Epidermal melanocyte (primary cell): Measurements from ENCODE around the gene BRICD5.
A peak's percentile ranks its signal among the peaks of the same experiment; 100 is the strongest.
"Not testable (repeated sequence)": the region's sequence is repeated elsewhere in the genome, so short reads cannot be mapped to it uniquely, and the experiment has no call there.

Source experiments
- DNase-seq: peaks from one replicate; pipeline ENCODE4 v3.0.0; 2011; ENCODE audit warnings: low spot score; ENCODE audit not compliant: insufficient read length

Gene BRICD5

GRCh38 chr16:2210386-2211365 is at the start of gene BRICD5:
Gene BRICD5 (minus strand): TSS chr16:2210863. CDS start chr16:2210833, 30 bp downstream.
- no peak for DNase-seq

DNA sequence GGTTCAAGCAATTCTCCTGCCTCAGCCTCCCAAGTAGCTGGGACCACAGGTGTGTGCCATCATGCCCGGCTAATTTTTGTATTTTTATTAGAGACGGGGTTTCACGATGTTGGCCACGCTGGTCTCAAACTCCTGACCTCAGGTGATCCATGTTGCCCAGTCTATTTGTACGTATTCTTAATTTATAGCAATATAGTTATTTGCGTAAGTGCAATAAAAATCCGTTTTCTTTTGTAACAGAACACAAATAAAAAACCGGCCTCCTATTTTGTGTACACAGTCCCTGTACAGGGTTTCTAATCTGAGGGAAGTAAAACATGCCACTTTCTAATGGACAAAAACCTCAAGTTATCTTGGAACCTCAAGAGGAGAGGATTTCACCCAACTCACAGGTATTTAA is 49.6 kb upstream of the BRICD5 start:
- DNase-seq, result no peak

GRCh38 chr16:2258530-2258929 is 47.9 kb upstream of the BRICD5 start:
- DNase-seq, result not testable (repeated sequence)

DNA sequence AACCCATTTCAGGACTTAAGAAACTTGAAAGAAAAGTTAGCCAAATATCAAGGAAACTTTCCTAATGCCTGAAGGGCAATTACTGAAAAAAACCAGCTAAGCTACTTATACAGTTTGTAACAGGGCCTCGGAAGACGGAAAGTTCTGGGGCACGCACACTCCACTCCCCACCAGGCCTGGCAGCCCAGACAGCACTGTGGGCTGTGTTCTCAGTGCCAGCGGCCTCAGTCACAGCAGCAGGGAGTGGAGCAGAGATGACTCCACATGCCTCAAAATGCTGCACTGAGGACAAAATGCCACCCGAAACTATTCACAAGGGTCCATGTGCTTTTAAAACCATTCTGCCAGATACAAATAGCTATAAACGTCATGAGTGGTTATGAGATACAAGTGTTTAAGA is 47.1 kb upstream of the BRICD5 start:
- DNase-seq, result no peak

GRCh38 chr16:2256531-2257140 is 46.0 kb upstream of the BRICD5 start:
- DNase-seq, result no peak

DNA sequence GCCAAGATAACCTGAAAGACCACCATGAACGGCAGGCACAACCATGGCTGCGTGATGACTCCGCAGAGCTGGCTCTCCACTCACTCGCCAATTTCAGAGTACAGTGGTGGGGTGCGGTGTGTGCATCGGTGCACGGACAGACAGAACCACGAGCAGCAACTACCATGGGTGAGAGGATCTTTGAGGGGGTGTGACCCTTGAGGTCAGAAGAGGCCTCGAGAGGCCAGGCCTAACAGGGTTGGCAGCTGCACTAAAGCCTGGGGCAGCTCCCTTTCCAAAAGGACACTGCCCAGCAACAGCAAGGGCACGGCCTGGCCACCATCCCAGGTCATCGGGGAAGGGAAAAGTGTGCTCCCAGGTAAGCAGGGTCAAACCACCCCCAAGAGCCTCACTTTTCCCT is 42.6 kb upstream of the BRICD5 start:
- DNase-seq, result no peak

GRCh38 chr16:2252806-2253148 is 42.1 kb upstream of the BRICD5 start:
- no peak for DNase-seq

DNA sequence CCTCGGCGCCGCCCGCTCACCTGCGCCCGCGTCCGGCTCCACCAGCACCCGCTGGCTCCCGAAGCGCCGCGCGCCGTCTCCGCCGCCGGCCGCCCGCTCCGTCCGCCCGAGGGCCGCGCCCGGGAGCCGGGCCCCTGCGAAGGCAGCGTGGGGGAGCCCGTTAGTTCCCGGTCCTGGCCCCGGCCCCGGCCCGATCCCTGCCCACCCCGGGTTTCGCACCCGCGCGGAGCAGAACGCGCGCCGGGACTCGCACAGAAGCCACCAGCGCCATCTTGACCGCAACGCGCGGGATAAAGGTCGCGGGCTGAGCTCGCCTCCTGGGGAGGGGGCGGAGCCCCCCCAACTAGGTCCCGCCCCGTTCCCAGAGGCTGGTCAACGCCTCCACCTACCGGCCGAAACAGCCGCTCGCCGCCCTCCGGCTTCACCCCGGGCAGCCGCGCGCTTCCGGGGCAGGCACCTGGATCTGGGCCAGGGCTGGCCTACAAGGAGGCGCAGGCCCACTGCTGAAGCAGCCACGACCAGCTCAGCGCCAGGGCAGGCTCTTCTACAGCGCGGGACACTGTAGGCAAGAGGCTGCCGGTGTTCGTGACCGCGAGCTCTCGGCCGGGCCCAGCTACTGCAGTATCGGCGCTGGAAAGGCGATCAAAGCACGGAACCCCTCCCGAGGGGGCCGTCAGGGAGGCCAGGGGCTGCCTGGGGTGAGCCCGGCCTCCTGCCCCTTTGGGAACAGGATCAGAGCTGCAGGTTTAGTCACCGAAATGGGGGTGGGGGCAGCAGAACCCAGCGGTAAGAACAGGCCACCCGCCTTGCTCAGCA is 40.8 kb upstream of the BRICD5 start, which contains the start of gene ECI1:
TSS of gene ECI1 (minus strand) at position 292 of the 816 bp plus-strand sequence. CDS start at position 271, 21 bp downstream.
- peak; percentile 99 for DNase-seq

GRCh38 chr16:2250652-2251295 is 40.1 kb upstream of the BRICD5 start:
- no peak for DNase-seq

DNA sequence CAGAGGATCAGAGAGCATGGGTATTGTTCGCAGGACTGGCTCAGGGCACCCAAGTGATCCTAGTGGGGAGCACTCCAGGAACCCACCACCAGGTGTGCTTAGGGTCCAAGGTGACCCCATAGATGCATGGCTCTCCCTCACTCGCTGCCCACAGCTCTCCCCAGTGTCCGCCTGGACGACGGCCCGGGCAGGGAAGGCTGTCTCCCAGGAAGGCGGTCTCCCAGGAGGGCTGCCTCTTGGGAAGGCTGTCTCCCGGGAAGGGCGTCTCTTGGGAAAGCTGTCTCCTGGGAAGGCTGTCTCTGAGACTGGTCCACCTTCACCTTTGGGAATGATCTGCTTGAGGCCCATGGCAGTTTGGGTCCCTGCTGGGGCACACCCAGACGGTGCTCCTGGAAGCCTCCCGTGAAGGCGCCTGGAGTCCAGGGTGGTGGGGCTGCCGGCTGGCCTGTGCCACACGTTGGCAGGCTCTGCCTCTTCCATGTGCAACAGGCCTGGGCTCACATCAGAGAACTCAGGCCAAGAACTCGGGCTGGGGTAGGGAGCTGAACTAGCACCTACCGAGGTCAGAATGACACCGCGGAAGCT is 35.7 kb upstream of the BRICD5 start:
- DNase-seq, result peak; percentile 5

- peak; percentile 9 for DNase-seq
Observed at GRCh38 chr16:2244926-2245795, 34.5 kb upstream of the BRICD5 start.

- no peak for DNase-seq
Observed at GRCh38 chr16:2244301-2244700, 33.6 kb upstream of the BRICD5 start.

GRCh38 chr16:2243781-2244180 is 33.1 kb upstream of the BRICD5 start:
- DNase-seq, result peak; percentile 0

DNA sequence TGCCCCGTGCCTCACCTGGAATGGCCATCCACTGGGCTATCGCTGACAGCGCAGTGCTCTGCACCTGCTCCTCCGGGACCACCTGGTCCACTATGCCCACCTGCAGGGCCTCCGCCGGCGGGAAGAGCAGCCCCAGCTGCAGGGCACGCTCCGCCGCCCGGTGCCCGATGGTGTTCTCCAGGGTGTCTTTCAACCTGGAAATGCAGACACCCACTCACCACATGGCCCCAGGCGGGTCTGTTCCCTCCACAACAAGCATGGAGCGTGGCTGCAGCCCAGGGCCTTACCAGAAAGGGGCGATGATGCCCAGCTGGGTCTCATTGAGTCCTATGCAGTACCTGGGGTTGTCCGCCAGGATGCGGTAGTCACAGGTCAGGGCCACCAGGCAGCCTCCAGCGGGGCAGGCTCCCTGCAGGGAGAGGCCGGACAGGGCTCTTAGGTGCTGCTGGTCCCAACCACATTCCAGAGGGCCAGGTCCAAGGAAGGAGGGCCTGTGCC is 32.4 kb upstream of the BRICD5 start:
- peak; percentile 4 for DNase-seq

DNA sequence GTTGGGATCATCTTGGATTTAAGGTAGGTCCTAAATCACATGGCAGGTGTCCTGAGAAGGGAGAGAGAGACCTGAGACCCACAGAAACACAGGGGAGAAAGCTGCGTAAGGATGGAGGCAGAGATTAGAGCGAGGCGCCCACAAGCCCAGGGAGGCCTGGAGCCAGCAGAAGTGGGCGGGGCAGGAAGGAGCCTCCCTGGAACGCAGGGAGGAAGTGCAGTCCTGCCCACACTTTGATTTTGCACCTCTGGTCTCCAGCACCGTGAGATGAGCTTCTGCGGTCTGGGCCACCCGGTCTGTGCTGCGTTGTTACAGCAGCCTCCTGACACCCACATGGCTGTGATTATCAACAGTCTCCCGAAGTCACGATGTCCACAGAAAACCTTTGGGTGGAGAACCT is 31.9 kb upstream of the BRICD5 start:
- peak; percentile 11 for DNase-seq

DNA sequence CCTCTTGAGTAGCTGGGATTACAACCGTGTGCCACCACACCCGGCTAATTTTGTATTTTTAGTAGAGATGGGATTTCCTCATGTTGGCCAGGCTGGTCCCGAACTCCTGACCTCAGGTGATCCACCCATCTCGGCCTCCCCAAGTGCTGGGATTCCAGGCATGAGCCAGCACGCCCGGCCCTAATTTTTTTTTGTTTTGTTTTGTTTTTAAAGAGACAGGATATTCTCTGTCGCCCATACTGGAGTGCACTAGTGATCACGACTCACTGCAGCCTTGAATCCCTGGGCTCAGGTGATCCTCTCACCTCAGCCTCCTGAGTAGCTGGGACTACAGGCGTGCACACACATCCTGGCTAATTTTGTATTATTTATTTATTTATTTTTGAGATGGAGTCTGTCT is 29.7 kb upstream of the BRICD5 start:
- not testable (repeated sequence) for DNase-seq

GRCh38 chr16:2238838-2239675 is 28.4 kb upstream of the BRICD5 start:
- DNase-seq, result peak; percentile 12

DNA sequence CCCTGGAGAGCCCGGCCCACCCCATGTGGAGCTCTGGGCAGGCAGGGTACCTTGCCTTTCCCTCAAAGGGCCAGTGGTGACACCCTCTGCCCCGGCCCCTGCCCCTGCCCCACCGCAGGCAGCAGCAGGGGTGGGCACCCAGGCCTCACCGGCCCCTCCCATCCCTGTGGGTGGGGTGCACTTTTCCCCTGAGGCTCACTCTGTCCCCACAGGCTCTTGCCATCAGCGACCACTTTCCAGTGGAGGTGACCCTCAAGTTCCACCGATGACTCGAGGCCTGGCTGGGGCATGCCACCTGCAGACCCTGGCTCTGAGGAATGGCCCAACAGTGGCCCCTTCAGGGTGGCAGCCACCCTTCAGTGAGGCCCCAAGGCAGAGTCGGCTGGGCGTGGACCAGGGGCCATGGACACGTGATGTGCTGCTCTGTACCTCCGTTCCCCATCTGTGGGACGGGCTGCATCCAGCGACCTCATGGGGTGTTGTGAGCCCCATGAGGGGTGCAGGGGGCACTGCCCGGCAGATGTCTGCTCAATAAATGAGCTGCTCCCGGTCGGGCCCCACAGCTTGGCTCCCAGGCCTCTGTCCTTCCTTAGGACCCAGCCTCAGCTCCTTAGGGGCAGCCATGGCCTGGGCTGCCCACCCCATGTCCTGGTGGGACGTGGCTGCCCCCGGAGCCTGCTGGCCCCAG is 27.6 kb upstream of the BRICD5 start:
- DNase-seq, result no peak
